Thyroid gland (tissue), 4 donors: ENCODE results near the gene SFT2D2. TPM values are rescaled to one million over a fixed set of nuclear protein-coding genes. Genes with fewer than 3 reads are reported as not detected.

ENCODE experiments used
- DNase-seq, 2 donors: peaks; one replicate each; pipeline ENCODE4 v3.0.0-alpha.2; 2019
- H3K27ac ChIP-seq, 3 donors: fragments of 200-600 bp; sonication (generic); 1 replicate in 2 of 3; 2 replicates in 1 of 3; pipeline ENCODE4 v1.5.1; 2016 to 2019; ENCODE audit warnings: mild to moderate bottlenecking in 1 of 3, moderate library complexity in 1 of 3
- H3K27me3 ChIP-seq: fragments of 200-600 bp; sonication (generic); one replicate; pipeline ENCODE4 v1.5.1; 2019
- H3K36me3 ChIP-seq, 2 donors: fragments of 200-600 bp; sonication (generic); one replicate each; pipeline ENCODE4 v1.5.1; 2016 to 2019
- H3K4me1 ChIP-seq, 2 donors: fragments of 200-600 bp; sonication (generic); one replicate each; pipeline ENCODE4 v1.5.1; 2017 to 2019
- H3K4me3 ChIP-seq, 3 donors: fragments of 200-600 bp; sonication (generic); replicated peaks in 1 of 3; 1 replicate in 2 of 3; 2 replicates in 1 of 3; pipeline ENCODE4 v1.5.1; 2016; ENCODE audit warnings: mild to moderate bottlenecking in 1 of 3
- H3K9me3 ChIP-seq: fragments of 200-600 bp; sonication (generic); one replicate; pipeline ENCODE4 v1.5.1; 2017
- CTCF ChIP-seq, 6 experiments: fragments of 200-600 bp in 3 of 6; fragments of 450-650 bp in 3 of 6; sonication (generic) in 3 of 6; IDR thresholded peaks; one replicate each; pipeline ENCODE4 v1.5.1; 2016 to 2019; ENCODE audit warnings: antibody characterized with exemption in 6 of 6, mild to moderate bottlenecking in 2 of 6, inconsistent platforms in 1 of 6, moderate library complexity in 1 of 6
- POLR2A ChIP-seq, 2 donors: fragments of 450-650 bp; IDR thresholded peaks; one replicate each; pipeline ENCODE4 v1.6.1; 2017; ENCODE audit warnings: antibody characterized with exemption in 2 of 2, mild to moderate bottlenecking in 2 of 2, moderate library complexity in 1 of 2
- WGBS, 2 donors: methylation state at CpG; one replicate each; pipeline ENCODE4 v1.1.5; 2017; 5-methylcytosine and 5-hydroxymethylcytosine counted together
- intact Hi-C: fragments of 100-400 bp; cut with DNase I; formaldehyde crosslinking; loops from one replicate; pipeline ENCODE4 v1.15.1; 2023
- total RNA-seq, 4 donors: library from RNA; depleted of rRNA; stranded (reverse); fragments of >200 nt; gene quantifications; one replicate each; pipeline ENCODE4 v1.2.3, GENCODE V29; 2016

SFT2D2 gene
- total RNA-seq, 4 donors from 2014 or later: 41.2 to 72.3 (median 53.9) TPM

- Histone ChIP-seq H3K27ac (no peak overlapping the region), H3K4me3 (no peak overlapping the region), H3K36me3 (no peaks in the 10 kb centered on the region), H3K9me3 (no peaks in the 10 kb centered on the region), H3K27me3 (no peaks in the 10 kb centered on the region), H3K4me1 (peaks cover 0 to 3% of the 10 kb centered on the region in 2 donors)
- intact Hi-C loops: no loop called here
- TF ChIP-seq POLR2A (IDR thresholded peaks at IDR 0.05) (no peak), CTCF (IDR thresholded peaks at IDR 0.05) (no peak)
- WGBS, 2 donors: 93 to 95% methylated on average over 4 of the region's 4 CpGs
- DNase-seq: no peak
Measured at GRCh38 chr1:168285971-168286927, 60.4 kb downstream of the SFT2D2 start.

- WGBS, 2 donors: 96 to 100% methylated on average over 1 of the region's 1 CpG
- Histone ChIP-seq H3K27ac (no peak overlapping the region), H3K9me3 (no peaks in the 10 kb centered on the region), H3K36me3 (no peaks in the 10 kb centered on the region), H3K4me1 (peaks cover 0 to 3% of the 10 kb centered on the region in 2 donors), H3K27me3 (no peaks in the 10 kb centered on the region), H3K4me3 (no peak overlapping the region)
- no peak for DNase-seq
- intact Hi-C loops: no loop called here
- TF ChIP-seq CTCF (IDR thresholded peaks at IDR 0.05): no peak
- TF ChIP-seq POLR2A (IDR thresholded peaks at IDR 0.05): no peak
Measured at GRCh38 chr1:168287237-168287664, 61.4 kb downstream of the SFT2D2 start.

GRCh38 chr1:168288311-168289052 is 62.7 kb downstream of the SFT2D2 start:
- WGBS, 2 donors: 93 to 95% methylated on average over 3 of the region's 3 CpGs
- H3K27ac ChIP-seq: no peak overlapping the region

GRCh38 chr1:168291222-168291837 is 65.5 kb downstream of the SFT2D2 start:
- TF ChIP-seq POLR2A (IDR thresholded peaks at IDR 0.05): no peak
- no peak for TF ChIP-seq CTCF (IDR thresholded peaks at IDR 0.05)
- no peaks in the 10 kb centered on the region for H3K9me3 ChIP-seq
- intact Hi-C loops: no loop called here
- DNase-seq: no peak
- H3K27ac ChIP-seq: no peak overlapping the region
- 82 to 86% methylated on average over 15 of the region's 15 CpGs for WGBS, 2 donors
- H3K36me3 ChIP-seq: no peaks in the 10 kb centered on the region
- no peaks in the 10 kb centered on the region for H3K27me3 ChIP-seq
- H3K4me3 ChIP-seq: no peak overlapping the region
- no peaks in the 10 kb centered on the region for H3K4me1 ChIP-seq

More at GRCh38 chr1:168288311-168289052, 62.7 kb downstream of the SFT2D2 start:
- H3K36me3 ChIP-seq: no peaks in the 10 kb centered on the region
- intact Hi-C loops: no loop called here
- no peaks in the 10 kb centered on the region for H3K27me3 ChIP-seq
- no peak overlapping the region for H3K4me3 ChIP-seq
- no peaks in the 10 kb centered on the region for H3K9me3 ChIP-seq
- TF ChIP-seq CTCF (IDR thresholded peaks at IDR 0.05) (no peak), POLR2A (IDR thresholded peaks at IDR 0.05) (no peak)
- H3K4me1 ChIP-seq: peaks cover 0 to 3% of the 10 kb centered on the region in 2 donors
- no peak for DNase-seq
